H9 (cell line): Measurements from ENCODE around the gene OST4. TPM values are rescaled to one million over a fixed set of nuclear protein-coding genes. Genes with fewer than 3 reads are reported as not detected.
A peak's percentile ranks its signal among the peaks of the same experiment; 100 is the strongest.

Source experiments
- DNase-seq: peaks from one replicate; pipeline ENCODE4 v3.0.0-alpha.2; 2017
- H2AFZ ChIP-seq: one replicate; pipeline ENCODE4 v1.6.1; 2013; ENCODE audit warnings: mild to moderate bottlenecking, low read length, control low read depth, moderate library complexity
- H2AK5ac ChIP-seq: 2 replicates; pipeline ENCODE4 v1.6.1; 2013; ENCODE audit warnings: low read length, control low read depth, mixed read lengths; ENCODE audit not compliant: insufficient read length
- H2BK120ac ChIP-seq: one replicate; pipeline ENCODE4 v1.6.1; 2013; ENCODE audit warnings: low read depth, mild to moderate bottlenecking, low read length, control low read depth, inconsistent platforms; ENCODE audit not compliant: poor library complexity, severe bottlenecking
- H2BK12ac ChIP-seq: 2 replicates; pipeline ENCODE4 v1.6.1; 2013; ENCODE audit warnings: low read length, control low read depth, mixed read lengths, low read depth; ENCODE audit not compliant: insufficient read length
- H2BK15ac ChIP-seq: 2 replicates; pipeline ENCODE4 v1.6.1; 2013; ENCODE audit warnings: low read depth, low read length, control low read depth
- H2BK20ac ChIP-seq: one replicate; pipeline ENCODE4 v1.6.1; 2013; ENCODE audit warnings: low read depth, mild to moderate bottlenecking, low read length, control low read depth, inconsistent platforms; ENCODE audit not compliant: poor library complexity, severe bottlenecking
- H2BK5ac ChIP-seq: 2 replicates; pipeline ENCODE4 v1.6.1; 2013; ENCODE audit warnings: low read length, control low read depth, mixed read lengths; ENCODE audit not compliant: insufficient read length
- H3K14ac ChIP-seq: 2 replicates; pipeline ENCODE4 v1.6.1; 2013; ENCODE audit warnings: low read length, control low read depth; ENCODE audit not compliant: insufficient read depth
- H3K18ac ChIP-seq: 2 replicates; pipeline ENCODE4 v1.6.1; 2013; ENCODE audit warnings: low read depth, mild to moderate bottlenecking, mixed read lengths, low read length, control low read depth; ENCODE audit not compliant: insufficient read length
- H3K23ac ChIP-seq: 2 replicates; pipeline ENCODE4 v1.6.1; 2013; ENCODE audit warnings: low read length, control low read depth, mixed read lengths, low read depth; ENCODE audit not compliant: insufficient read length
- H3K23me2 ChIP-seq: 2 replicates; pipeline ENCODE4 v1.6.1; 2013; ENCODE audit warnings: low read depth, mild to moderate bottlenecking, mixed read lengths, low read length, control low read depth; ENCODE audit not compliant: insufficient read length, poor library complexity, severe bottlenecking
- H3K27ac ChIP-seq: 2 replicates; pipeline ENCODE4 v1.5.1; 2013; ENCODE audit warnings: low read length, control low read depth, mixed read lengths, low read depth; ENCODE audit not compliant: insufficient read length
- H3K27me3 ChIP-seq: 2 replicates; pipeline ENCODE4 v1.6.1; 2013; ENCODE audit warnings: low read length, control low read depth, inconsistent platforms; ENCODE audit not compliant: insufficient read depth
- H3K4ac ChIP-seq: 2 replicates; pipeline ENCODE4 v1.6.1; 2013; ENCODE audit warnings: low read depth, mild to moderate bottlenecking, control low read depth, inconsistent platforms, low read length, moderate library complexity
- H3K4me1 ChIP-seq: 2 replicates; pipeline ENCODE4 v1.6.1; 2013; ENCODE audit warnings: low read length, control low read depth, inconsistent platforms; ENCODE audit not compliant: insufficient read depth
- H3K4me2 ChIP-seq: 2 replicates; pipeline ENCODE4 v1.6.1; 2013; ENCODE audit warnings: low read length, control low read depth, mixed read lengths; ENCODE audit not compliant: insufficient read length, insufficient read depth
- H3K56ac ChIP-seq: 2 replicates; pipeline ENCODE4 v1.6.1; 2013; ENCODE audit warnings: low read depth, mild to moderate bottlenecking, mixed read lengths, low read length, control low read depth; ENCODE audit not compliant: insufficient read length
- H3K79me1 ChIP-seq: 2 replicates; pipeline ENCODE4 v1.6.1; 2013; ENCODE audit warnings: low read depth, mild to moderate bottlenecking, moderate library complexity, low read length, control low read depth, inconsistent platforms; ENCODE audit not compliant: insufficient read depth, poor library complexity, severe bottlenecking
- H3K79me2 ChIP-seq: 2 replicates; pipeline ENCODE4 v1.6.1; 2013; ENCODE audit warnings: low read length, control low read depth, inconsistent platforms; ENCODE audit not compliant: insufficient read depth
- H3K9ac ChIP-seq: 2 replicates; pipeline ENCODE4 v1.6.1; 2013; ENCODE audit warnings: low read length, control low read depth, mixed read lengths; ENCODE audit not compliant: insufficient read length; ENCODE audit errors: extremely low read depth
- H3K9me3 ChIP-seq: one replicate; pipeline ENCODE4 v1.6.1; 2013; ENCODE audit warnings: low read depth, low read length, inconsistent platforms; ENCODE audit not compliant: control insufficient read depth
- H3T11ph ChIP-seq: one replicate; pipeline ENCODE4 v1.6.1; 2013; ENCODE audit warnings: mild to moderate bottlenecking, low read length, control low read depth, inconsistent platforms
- H4K20me1 ChIP-seq: one replicate; pipeline ENCODE4 v1.6.1; 2013; ENCODE audit not compliant: control insufficient read depth, insufficient read length, insufficient read depth
- H4K5ac ChIP-seq: 2 replicates; pipeline ENCODE4 v1.6.1; 2013; ENCODE audit warnings: low read depth, mild to moderate bottlenecking, mixed read lengths, low read length, control low read depth; ENCODE audit not compliant: insufficient read length
- H4K8ac ChIP-seq: replicated peaks from 2 replicates; pipeline ENCODE4 v1.6.1; 2013; ENCODE audit warnings: low read length, control low read depth, mixed read lengths, low read depth; ENCODE audit not compliant: insufficient read length
- H4K91ac ChIP-seq: 2 replicates; pipeline ENCODE4 v1.6.1; 2013; ENCODE audit warnings: low read depth, mild to moderate bottlenecking, moderate library complexity, mixed read lengths, low read length, control low read depth; ENCODE audit not compliant: insufficient read length
- H3K27ac Mint-ChIP-seq, 3 experiments: 2 replicates in 2 of 3; 3 replicates in 1 of 3; pipeline ENCODE4 v1.8.0; 2020 to 2021; ENCODE audit warnings: mixed read lengths in 3 of 3, mild to moderate bottlenecking in 1 of 3, moderate library complexity in 1 of 3
- H3K27me3 Mint-ChIP-seq: 2 replicates; pipeline ENCODE4 v1.8.0; 2021; ENCODE audit warnings: low read depth, mild to moderate bottlenecking, moderate library complexity, mixed read lengths
- H3K36me3 Mint-ChIP-seq, 3 experiments: 2 replicates in 2 of 3; 3 replicates in 1 of 3; pipeline ENCODE4 v1.8.0; 2020 to 2021; ENCODE audit warnings: low read depth in 3 of 3, mixed read lengths in 3 of 3; ENCODE audit not compliant: insufficient read depth in 1 of 3
- H3K4me1 Mint-ChIP-seq, 2 experiments: 2 replicates each; pipeline ENCODE4 v1.8.0; 2020; ENCODE audit warnings: mixed read lengths in 2 of 2
- H3K4me3 Mint-ChIP-seq, 2 experiments: 2 replicates in 1 of 2; 3 replicates in 1 of 2; pipeline ENCODE4 v1.8.0; 2020 to 2021; ENCODE audit warnings: mild to moderate bottlenecking in 2 of 2, mixed read lengths in 2 of 2, moderate library complexity in 1 of 2
- H3K9me3 Mint-ChIP-seq, 2 experiments: 2 replicates in 1 of 2; 3 replicates in 1 of 2; pipeline ENCODE4 v1.8.0; 2020; ENCODE audit warnings: mild to moderate bottlenecking in 2 of 2, mixed read lengths in 2 of 2, moderate library complexity in 1 of 2
- WGBS: extraction: QIAGEN DNeasy Blood & Tissue Kit; methylation state at CpG from one replicate; pipeline ENCODE4 v1.1.7; 2013; ENCODE audit warnings: missing lambda C conversion rate, low lambda C conversion rate, mixed read lengths; ENCODE audit not compliant: insufficient read length; ENCODE audit errors: extremely low coverage; 5-methylcytosine and 5-hydroxymethylcytosine counted together
- total RNA-seq: library from RNA; stranded (reverse); gene quantifications from 2 replicates; pipeline ENCODE4 v1.2.1, GENCODE V29; 2021
- TF ChIP-seq, protein P1 (sequence below): fragments of 200-600 bp; sonication (generic); conservative IDR thresholded peaks from 3 replicates; pipeline ENCODE4 v1.8.0; 2021; ENCODE audit warnings: antibody characterized with exemption, mild to moderate bottlenecking

The OST4 gene
- total RNA-seq, 1 experiment from 2014 or later, result 215 TPM

DNA sequence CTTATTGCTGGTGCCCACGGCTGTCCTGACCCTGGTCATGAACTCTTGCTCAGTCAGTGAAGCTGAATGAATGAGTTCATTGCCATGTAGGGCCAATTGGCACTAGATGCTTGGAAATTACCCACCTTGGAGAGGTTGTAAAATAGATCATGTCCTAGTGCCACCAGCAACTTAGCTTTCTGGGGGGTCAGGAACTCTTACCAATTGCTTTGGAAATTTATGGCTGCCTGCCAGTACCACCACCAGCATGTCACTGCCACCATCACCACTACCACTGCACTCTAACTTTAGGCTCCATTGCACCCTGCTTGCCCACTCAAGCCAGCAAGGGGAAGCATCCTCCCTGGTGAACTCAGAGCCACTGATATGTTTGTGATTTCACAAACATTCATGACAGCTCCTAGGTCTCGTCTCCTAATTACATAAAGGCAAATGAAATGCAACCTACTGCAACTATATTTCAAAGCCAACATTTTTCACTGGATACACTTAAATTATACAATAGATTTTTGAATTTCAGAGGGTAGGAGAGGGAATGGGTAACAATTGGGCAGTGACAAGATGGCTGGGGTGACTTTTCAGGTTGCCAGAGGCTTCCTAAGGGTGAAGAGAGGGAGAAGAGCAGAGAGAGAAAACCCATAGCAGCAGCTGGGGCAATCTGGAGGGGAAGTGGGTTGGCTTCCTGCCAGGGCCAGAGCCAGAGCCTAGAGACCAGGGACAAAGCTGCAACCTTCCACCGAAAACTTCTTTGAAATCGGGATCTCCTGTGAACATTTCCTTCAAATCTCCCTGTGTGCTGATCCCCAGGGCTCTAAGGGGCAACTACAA, 3.5 kb upstream of the OST4 start:
- no peak overlapping the region for H3K27ac ChIP-seq
- H2BK5ac ChIP-seq, result no peak overlapping the region
- H3K18ac ChIP-seq, result no peak overlapping the region
- no peaks in the 10 kb centered on the region for H3K79me1 ChIP-seq
- TF ChIP-seq, protein P1, sequence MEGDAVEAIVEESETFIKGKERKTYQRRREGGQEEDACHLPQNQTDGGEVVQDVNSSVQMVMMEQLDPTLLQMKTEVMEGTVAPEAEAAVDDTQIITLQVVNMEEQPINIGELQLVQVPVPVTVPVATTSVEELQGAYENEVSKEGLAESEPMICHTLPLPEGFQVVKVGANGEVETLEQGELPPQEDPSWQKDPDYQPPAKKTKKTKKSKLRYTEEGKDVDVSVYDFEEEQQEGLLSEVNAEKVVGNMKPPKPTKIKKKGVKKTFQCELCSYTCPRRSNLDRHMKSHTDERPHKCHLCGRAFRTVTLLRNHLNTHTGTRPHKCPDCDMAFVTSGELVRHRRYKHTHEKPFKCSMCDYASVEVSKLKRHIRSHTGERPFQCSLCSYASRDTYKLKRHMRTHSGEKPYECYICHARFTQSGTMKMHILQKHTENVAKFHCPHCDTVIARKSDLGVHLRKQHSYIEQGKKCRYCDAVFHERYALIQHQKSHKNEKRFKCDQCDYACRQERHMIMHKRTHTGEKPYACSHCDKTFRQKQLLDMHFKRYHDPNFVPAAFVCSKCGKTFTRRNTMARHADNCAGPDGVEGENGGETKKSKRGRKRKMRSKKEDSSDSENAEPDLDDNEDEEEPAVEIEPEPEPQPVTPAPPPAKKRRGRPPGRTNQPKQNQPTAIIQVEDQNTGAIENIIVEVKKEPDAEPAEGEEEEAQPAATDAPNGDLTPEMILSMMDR, result no peak
- no peak overlapping the region for H3K23ac ChIP-seq
- H3K36me3 Mint-ChIP-seq, result peaks cover 2 to 10% (median 8%) of the 10 kb centered on the region in 3 experiments; a peak in 6 of 7 replicates
- H4K5ac ChIP-seq, result no peak overlapping the region
- H2BK20ac ChIP-seq, result no peak overlapping the region
- no peaks in the 10 kb centered on the region for H3K27me3 ChIP-seq
- no peak overlapping the region for H3K4me2 ChIP-seq
- H4K20me1 ChIP-seq, result no peaks in the 10 kb centered on the region
- H3K4ac ChIP-seq, result no peak overlapping the region
- H3K9me3 ChIP-seq, result no peaks in the 10 kb centered on the region
- no peak overlapping the region for H2BK15ac ChIP-seq
- H3K4me1 Mint-ChIP-seq, result peaks cover 24 to 32% of the 10 kb centered on the region in 2 experiments
- H3K9ac ChIP-seq, result no peak overlapping the region
- WGBS, result no CpG with 5 or more reads among the region's 4 CpGs
- no peak overlapping the region for H2BK120ac ChIP-seq
- H3K9me3 Mint-ChIP-seq, result no peaks in the 10 kb centered on the region
- H3K56ac ChIP-seq, result no peak overlapping the region
- no peak overlapping the region for H3T11ph ChIP-seq
- H3K27me3 Mint-ChIP-seq, result peaks cover 20% of the 10 kb centered on the region
- H3K14ac ChIP-seq, result no peak overlapping the region
- H2BK12ac ChIP-seq, result no peak overlapping the region
- no peak overlapping the region for H2AFZ ChIP-seq
- no peak overlapping the region for H4K91ac ChIP-seq
- H3K4me1 ChIP-seq, result no peaks in the 10 kb centered on the region
- H3K27ac Mint-ChIP-seq, result no peak overlapping the region
- H4K8ac ChIP-seq, result no peak overlapping the region
- peaks cover 12% of the 10 kb centered on the region for H3K23me2 ChIP-seq
- DNase-seq, result no peak
- H2AK5ac ChIP-seq, result no peak overlapping the region
- H3K79me2 ChIP-seq, result peaks cover 5% of the 10 kb centered on the region; the same call in 1 of the 2 replicates
- peak overlapping the region in 1 of 2 experiments; percentile 42; a peak in 1 of 5 replicates for H3K4me3 Mint-ChIP-seq
